Neural progenitor cell (in vitro differentiated cells): ENCODE data around the gene TSPAN5. TPM values are rescaled to one million over a fixed set of nuclear protein-coding genes. Genes with fewer than 3 reads are reported as not detected.

ENCODE experiments used
- DNase-seq: peaks from one replicate; pipeline ENCODE4 v3.0.0-alpha.2; 2016; ENCODE audit warnings: low spot score
- H2AFZ ChIP-seq: fragments of 200-600 bp; sonication (generic); replicated peaks from 2 replicates; pipeline ENCODE4 v1.6.1; 2016; ENCODE audit warnings: antibody characterized with exemption
- H3F3A ChIP-seq: fragments of 200-600 bp; sonication (generic); 2 replicates; pipeline ENCODE4 v1.6.1; 2016; ENCODE audit warnings: antibody characterized with exemption, low read depth
- H3K27ac ChIP-seq: fragments of 200-600 bp; sonication (generic); 2 replicates; pipeline ENCODE4 v1.5.1; 2016; ENCODE audit warnings: mild to moderate bottlenecking
- H3K27me3 ChIP-seq: fragments of 200-600 bp; sonication (generic); 2 replicates; pipeline ENCODE4 v1.6.1; 2016; ENCODE audit warnings: mild to moderate bottlenecking, moderate library complexity
- H3K36me3 ChIP-seq: fragments of 200-600 bp; sonication (generic); 2 replicates; pipeline ENCODE4 v1.5.1; 2016
- H3K4me1 ChIP-seq: fragments of 200-600 bp; sonication (generic); 2 replicates; pipeline ENCODE4 v1.6.1; 2016; ENCODE audit warnings: mixed run types
- H3K4me2 ChIP-seq: fragments of 200-600 bp; sonication (generic); 2 replicates; pipeline ENCODE4 v1.6.1; 2016
- H3K4me3 ChIP-seq: fragments of 200-600 bp; sonication (generic); 2 replicates; pipeline ENCODE4 v1.5.1; 2016
- H3K79me2 ChIP-seq: fragments of 200-600 bp; sonication (generic); 2 replicates; pipeline ENCODE4 v1.6.1; 2016; ENCODE audit warnings: low read depth
- H3K9ac ChIP-seq: fragments of 200-600 bp; sonication (generic); 2 replicates; pipeline ENCODE4 v1.6.1; 2016
- H3K9me3 ChIP-seq: fragments of 200-600 bp; sonication (generic); 2 replicates; pipeline ENCODE4 v1.5.1; 2016; ENCODE audit warnings: low read depth
- H4K20me1 ChIP-seq: fragments of 200-600 bp; sonication (generic); 2 replicates; pipeline ENCODE4 v1.6.1; 2016; ENCODE audit warnings: low read depth
- H3K27ac Mint-ChIP-seq: 3 replicates; pipeline ENCODE4 v1.8.0; 2021; ENCODE audit warnings: mixed read lengths
- H3K27me3 Mint-ChIP-seq: 2 replicates; pipeline ENCODE4 v1.8.0; 2022; ENCODE audit warnings: low read depth, mild to moderate bottlenecking, inconsistent platforms, moderate library complexity, mixed read lengths; ENCODE audit not compliant: insufficient read depth
- H3K36me3 Mint-ChIP-seq: 3 replicates; pipeline ENCODE4 v1.8.0; 2021; ENCODE audit warnings: mixed read lengths
- H3K4me1 Mint-ChIP-seq: 3 replicates; pipeline ENCODE4 v1.8.0; 2021; ENCODE audit warnings: mixed read lengths
- H3K4me3 Mint-ChIP-seq: 3 replicates; pipeline ENCODE4 v1.8.0; 2021; ENCODE audit warnings: mild to moderate bottlenecking, moderate library complexity, mixed read lengths
- H3K9me3 Mint-ChIP-seq: 3 replicates; pipeline ENCODE4 v1.8.0; 2020; ENCODE audit warnings: mixed read lengths
- CTCF ChIP-seq: fragments of 200-600 bp; sonication (generic); IDR thresholded peaks from 2 replicates; pipeline ENCODE4 v1.5.1; 2017; ENCODE audit warnings: antibody characterized with exemption, mild to moderate bottlenecking
- EZH2 ChIP-seq: fragments of 200-600 bp; sonication (generic); IDR thresholded peaks from 2 replicates; pipeline ENCODE4 v1.6.1; 2017; ENCODE audit warnings: antibody characterized with exemption, mild to moderate bottlenecking, moderate library complexity
- EZH2phosphoT487 ChIP-seq: fragments of 200-600 bp; sonication (generic); IDR thresholded peaks from 2 replicates; pipeline ENCODE4 v1.6.1; 2017; ENCODE audit warnings: antibody characterized with exemption
- total RNA-seq: library from RNA; depleted of rRNA; stranded (reverse); fragments of >200 nt; gene quantifications from 2 replicates; pipeline ENCODE4 v1.2.3, GENCODE V29; 2015; ENCODE audit warnings: low replicate concordance

Gene TSPAN5
- total RNA-seq, 1 donor from 2014 or later = 34.9 TPM

- H3K4me2 ChIP-seq = no peak overlapping the region
- Mint-ChIP-seq H3K4me3 (no peak overlapping the region), H3K27ac (no peak overlapping the region), H3K9me3 (peaks cover 8% of the 10 kb centered on the region), H3K36me3 (peaks cover 2% of the 10 kb centered on the region), H3K27me3 (peaks cover 2% of the 10 kb centered on the region), H3K4me1 (no peaks in the 10 kb centered on the region)
- H3K27ac ChIP-seq = no peak overlapping the region
- no peak overlapping the region for H3K4me3 ChIP-seq
- H3K27me3 ChIP-seq = no peaks in the 10 kb centered on the region
- H3K36me3 ChIP-seq = no peaks in the 10 kb centered on the region
- H4K20me1 ChIP-seq = no peaks in the 10 kb centered on the region
- H3K9ac ChIP-seq = no peak overlapping the region
- TF ChIP-seq EZH2phosphoT487 (no peak), EZH2 (no peak), CTCF (no peak)
- no peaks in the 10 kb centered on the region for H3K4me1 ChIP-seq
- H3F3A ChIP-seq = no peaks in the 10 kb centered on the region
- H3K9me3 ChIP-seq = no peaks in the 10 kb centered on the region
- no peak for DNase-seq
- H3K79me2 ChIP-seq = no peaks in the 10 kb centered on the region
- H2AFZ ChIP-seq = no peak overlapping the region
These were observed 209.5 kb downstream of the TSPAN5 start for GRCh38 chr4:98448908-98449307.

- H3K36me3 Mint-ChIP-seq = peaks cover 7% of the 10 kb centered on the region
- H3K27ac ChIP-seq = no peak overlapping the region
- no peak for DNase-seq
- H3F3A ChIP-seq = no peaks in the 10 kb centered on the region
- no peaks in the 10 kb centered on the region for H3K79me2 ChIP-seq
- no peak overlapping the region for H3K4me3 ChIP-seq
- peaks cover 2% of the 10 kb centered on the region for H3K27me3 Mint-ChIP-seq
- no peaks in the 10 kb centered on the region for H3K9me3 ChIP-seq
- no peaks in the 10 kb centered on the region for H3K27me3 ChIP-seq
- no peaks in the 10 kb centered on the region for H4K20me1 ChIP-seq
- H3K36me3 ChIP-seq = no peaks in the 10 kb centered on the region
- no peak overlapping the region for H3K27ac Mint-ChIP-seq
- H3K4me1 ChIP-seq = no peaks in the 10 kb centered on the region
- TF ChIP-seq EZH2phosphoT487 = no peak
- TF ChIP-seq CTCF = peak; percentile 25
- no peak for TF ChIP-seq EZH2
- no peak overlapping the region for H3K4me2 ChIP-seq
- no peak overlapping the region for H3K9ac ChIP-seq
- no peak overlapping the region for H3K4me3 Mint-ChIP-seq
- no peak overlapping the region for H2AFZ ChIP-seq
- peaks cover 2% of the 10 kb centered on the region for H3K9me3 Mint-ChIP-seq
- H3K4me1 Mint-ChIP-seq = no peaks in the 10 kb centered on the region
These were observed 210.8 kb downstream of the TSPAN5 start for GRCh38 chr4:98447648-98448047.

GRCh38 chr4:98446499-98447375 is 211.7 kb downstream of the TSPAN5 start:
- H3K36me3 Mint-ChIP-seq = peaks cover 10% of the 10 kb centered on the region
- H3K27ac Mint-ChIP-seq = no peak overlapping the region
- H3K4me1 ChIP-seq = no peaks in the 10 kb centered on the region
- no peaks in the 10 kb centered on the region for H4K20me1 ChIP-seq
- no peaks in the 10 kb centered on the region for H3K79me2 ChIP-seq
- peaks cover 2% of the 10 kb centered on the region for H3K27me3 Mint-ChIP-seq
- no peaks in the 10 kb centered on the region for H3F3A ChIP-seq
- no peak overlapping the region for H3K4me2 ChIP-seq
- no peak overlapping the region for H3K27ac ChIP-seq
- no peak overlapping the region for H2AFZ ChIP-seq
- no peaks in the 10 kb centered on the region for H3K36me3 ChIP-seq
- DNase-seq = no peak
- no peaks in the 10 kb centered on the region for H3K9me3 Mint-ChIP-seq
- TF ChIP-seq EZH2 (no peak), CTCF (no peak), EZH2phosphoT487 (no peak)
- no peak overlapping the region for H3K4me3 ChIP-seq
- no peaks in the 10 kb centered on the region for H3K27me3 ChIP-seq
- H3K4me3 Mint-ChIP-seq = no peak overlapping the region
- no peaks in the 10 kb centered on the region for H3K4me1 Mint-ChIP-seq
- H3K9ac ChIP-seq = no peak overlapping the region
- no peaks in the 10 kb centered on the region for H3K9me3 ChIP-seq
